Measurements from ENCODE around the gene NEIL1.
"Not testable (repeated sequence)": the region's sequence is repeated elsewhere in the genome, so short reads cannot be mapped to it uniquely, and the experiment has no call there.

The NEIL1 gene

GRCh38 chr15:75383986-75384385, 37.1 kb downstream of the NEIL1 start:
- DNase-seq, result not testable (repeated sequence)

GRCh38 chr15:75389791-75390382, 43.0 kb downstream of the NEIL1 start:
- no peak for DNase-seq

GRCh38 chr15:75397494-75397893, 50.7 kb downstream of the NEIL1 start:
- DNase-seq, result no peak

- no peak for DNase-seq
Measured at GRCh38 chr15:75403892-75404291, 57.1 kb downstream of the NEIL1 start.
